Upper lobe of left lung (tissue), 6 donors: Measurements from ENCODE around the gene NEK4. TPM values are rescaled to one million over a fixed set of nuclear protein-coding genes. Genes with fewer than 3 reads are reported as not detected.

Source experiments
- ATAC-seq, 2 donors: fragments of 200-7000 bp; cut with Tn5 transposase; one replicate each; pipeline ENCODE4 v1.9.1; 2022; ENCODE audit warnings: mild to moderate bottlenecking in 2 of 2, moderate library complexity in 2 of 2; ENCODE audit not compliant: low FRiP score in 2 of 2
- DNase-seq, 2 donors: peaks; one replicate each; pipeline ENCODE4 v3.0.0-alpha.2; 2019 to 2020
- H3K27ac ChIP-seq, 4 donors: fragments of 200-600 bp; sonication (generic); one replicate each; pipeline ENCODE4 v1.5.1; 2016 to 2019
- H3K27me3 ChIP-seq, 4 donors: fragments of 200-600 bp; sonication (generic); one replicate each; pipeline ENCODE4 v1.5.1; 2017 to 2019
- H3K36me3 ChIP-seq, 4 donors: fragments of 200-600 bp; sonication (generic); one replicate each; pipeline ENCODE4 v1.5.1; 2016 to 2019
- H3K4me1 ChIP-seq, 4 donors: fragments of 200-600 bp; sonication (generic); one replicate each; pipeline ENCODE4 v1.5.1; 2018 to 2019
- H3K4me3 ChIP-seq, 4 donors: fragments of 200-600 bp; sonication (generic); one replicate each; pipeline ENCODE4 v1.5.1; 2017 to 2019; ENCODE audit warnings: mild to moderate bottlenecking in 2 of 4, moderate library complexity in 1 of 4
- H3K9me3 ChIP-seq, 4 donors: fragments of 200-600 bp; sonication (generic); one replicate each; pipeline ENCODE4 v1.5.1; 2018 to 2019
- CTCF ChIP-seq, 6 experiments: fragments of 450-650 bp in 4 of 6; fragments of 200-600 bp in 2 of 6; sonication (generic) in 2 of 6; IDR thresholded peaks; one replicate each; pipeline ENCODE4 v1.5.1; 2016 to 2019; ENCODE audit warnings: antibody characterized with exemption in 6 of 6
- EP300 ChIP-seq, 4 donors: sonication (generic); formaldehyde crosslinking; IDR thresholded peaks; one replicate each; pipeline ENCODE4 v1.5.1; 2017; ENCODE audit warnings: antibody characterized with exemption in 4 of 4, control low read depth in 2 of 4
- POLR2A ChIP-seq, 4 donors: fragments of 450-650 bp; IDR thresholded peaks; one replicate each; pipeline ENCODE4 v1.5.1; 2016 to 2017; ENCODE audit warnings: antibody characterized with exemption in 4 of 4, mild to moderate bottlenecking in 2 of 4
- POLR2AphosphoS5 ChIP-seq, 2 donors: sonication (generic); formaldehyde crosslinking; IDR thresholded peaks; one replicate each; pipeline ENCODE4 v1.5.1; 2017; ENCODE audit warnings: antibody characterized with exemption in 2 of 2
- WGBS, 2 donors: methylation state at CpG; one replicate each; pipeline ENCODE4 v1.1.5; 2017 to 2018; 5-methylcytosine and 5-hydroxymethylcytosine counted together
- total RNA-seq, 6 donors: library from RNA; depleted of rRNA in 4 of 6; stranded (reverse); fragments of >200 nt in 4 of 6; gene quantifications; one replicate each; pipeline versions ENCODE4 v1.1.0 to v1.2.1, GENCODE V29; 2016 to 2021
- donor health status: DM: no; HTN: no; CAD: no; lungs with moderate emphysema.
- donor health status: DM: no; HTN: yes; CAD: no; lungs with severe emphysema.

Gene NEK4
- total RNA-seq, 6 donors from 2014 or later = 17.8 to 28.6 (median 24.2) TPM

GRCh38 chr3:52798978-52799476, 28.3 kb upstream of the NEK4 start:
- peak in 1 of 6 experiments; percentile 8 for TF ChIP-seq CTCF (IDR thresholded peaks at IDR 0.05)
- no peak for TF ChIP-seq EP300 (IDR thresholded peaks at IDR 0.05)
- H3K4me1 ChIP-seq = no peaks in the 10 kb centered on the region
- 68% methylated on average over 7 to 14 of the region's 14 CpGs for WGBS, 2 donors
- H3K36me3 ChIP-seq = no peaks in the 10 kb centered on the region
- H3K4me3 ChIP-seq = no peak overlapping the region
- no peak for DNase-seq
- no peaks in the 10 kb centered on the region for H3K9me3 ChIP-seq
- ATAC-seq = peak in 1 of 2 donors; percentile 13
- H3K27ac ChIP-seq = no peak overlapping the region
- no peaks in the 10 kb centered on the region for H3K27me3 ChIP-seq

GRCh38 chr3:52798376-52798977, 27.7 kb upstream of the NEK4 start:
- TF ChIP-seq POLR2AphosphoS5 (IDR thresholded peaks at IDR 0.05) (no peak), POLR2A (IDR thresholded peaks at IDR 0.05) (no peak), EP300 (IDR thresholded peaks at IDR 0.05) (no peak), CTCF (IDR thresholded peaks at IDR 0.05) (no peak)
- 73 to 82% methylated on average over 7 to 10 of the region's 10 CpGs for WGBS, 2 donors
- no peaks in the 10 kb centered on the region for H3K4me1 ChIP-seq
- no peaks in the 10 kb centered on the region for H3K36me3 ChIP-seq
- no peaks in the 10 kb centered on the region for H3K9me3 ChIP-seq
- no peak for DNase-seq
- H3K27ac ChIP-seq = no peak overlapping the region
- no peak overlapping the region for H3K4me3 ChIP-seq
- no peaks in the 10 kb centered on the region for H3K27me3 ChIP-seq
- no peak for ATAC-seq

DNA sequence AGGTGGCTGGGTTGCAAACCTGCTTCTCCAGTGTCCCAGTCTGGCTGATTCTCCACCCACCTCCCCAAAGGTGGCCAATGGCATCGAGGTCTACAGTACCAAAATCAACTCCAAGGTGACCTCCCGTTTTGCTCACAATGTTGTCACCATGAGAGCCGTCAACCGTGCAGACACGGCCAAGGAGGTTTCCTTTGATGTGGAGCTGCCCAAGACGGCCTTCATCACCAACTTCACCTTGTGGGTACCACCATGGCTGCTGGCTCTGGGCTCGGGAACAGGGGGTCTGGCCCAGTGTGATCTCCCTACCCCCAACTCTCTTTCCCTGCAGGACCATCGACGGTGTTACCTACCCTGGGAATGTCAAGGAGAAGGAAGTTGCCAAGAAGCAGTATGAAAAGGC, 25.7 kb upstream of the NEK4 start:
- no peaks in the 10 kb centered on the region for H3K4me1 ChIP-seq
- 67 to 86% methylated on average over 4 to 9 of the region's 9 CpGs for WGBS, 2 donors
- H3K36me3 ChIP-seq = no peaks in the 10 kb centered on the region
- no peak overlapping the region for H3K27ac ChIP-seq
- TF ChIP-seq POLR2AphosphoS5 (IDR thresholded peaks at IDR 0.05) = no peak
- no peak for TF ChIP-seq POLR2A (IDR thresholded peaks at IDR 0.05)
- TF ChIP-seq EP300 (IDR thresholded peaks at IDR 0.05) = no peak
- TF ChIP-seq CTCF (IDR thresholded peaks at IDR 0.05) = no peak
- DNase-seq (no peak), ATAC-seq (no peak)
- H3K9me3 ChIP-seq = no peaks in the 10 kb centered on the region
- H3K27me3 ChIP-seq = no peaks in the 10 kb centered on the region
- H3K4me3 ChIP-seq = no peak overlapping the region

DNA sequence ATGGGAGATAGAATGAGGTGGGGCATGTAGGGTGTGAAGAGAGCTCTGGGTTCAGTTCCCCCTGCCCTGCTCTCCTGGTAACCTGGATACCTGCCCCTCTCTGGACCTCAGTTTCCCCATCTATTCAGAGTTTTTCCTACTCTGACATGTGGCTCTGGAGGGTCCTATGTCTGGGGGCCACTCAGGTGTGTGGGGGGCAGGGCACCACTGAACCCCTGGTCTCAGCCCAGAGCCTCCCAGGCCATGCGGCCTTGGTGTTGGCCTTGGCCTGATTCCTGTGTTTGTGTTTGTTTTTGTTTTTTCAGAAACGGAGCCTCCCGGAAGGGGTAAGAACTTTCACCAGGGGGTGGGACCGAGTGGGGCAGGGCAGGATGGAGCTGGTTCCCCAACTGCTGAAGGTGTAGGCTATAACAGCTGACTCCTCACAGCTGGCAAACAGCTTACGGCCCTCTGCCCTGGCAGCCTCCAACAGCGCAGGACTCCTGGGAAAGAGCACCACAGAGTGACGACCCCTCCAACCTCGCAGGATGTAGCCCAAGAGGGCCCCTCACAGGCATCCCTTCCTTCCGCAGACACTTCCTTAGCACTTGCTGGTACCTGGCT, 24.7 kb upstream of the NEK4 start:
- H3K4me3 ChIP-seq = no peak overlapping the region
- DNase-seq (no peak), ATAC-seq (no peak)
- TF ChIP-seq EP300 (IDR thresholded peaks at IDR 0.05) = no peak
- no peak for TF ChIP-seq POLR2A (IDR thresholded peaks at IDR 0.05)
- no peak for TF ChIP-seq CTCF (IDR thresholded peaks at IDR 0.05)
- no peak for TF ChIP-seq POLR2AphosphoS5 (IDR thresholded peaks at IDR 0.05)
- H3K27ac ChIP-seq = no peak overlapping the region
- no peaks in the 10 kb centered on the region for H3K36me3 ChIP-seq
- H3K9me3 ChIP-seq = no peaks in the 10 kb centered on the region
- no peaks in the 10 kb centered on the region for H3K4me1 ChIP-seq
- WGBS, 2 donors = 53 to 74% methylated on average over 4 to 9 of the region's 9 CpGs
- no peaks in the 10 kb centered on the region for H3K27me3 ChIP-seq
